ENCODE results near the gene NACC1. TPM values are rescaled to one million over a fixed set of nuclear protein-coding genes. Genes with fewer than 3 reads are reported as not detected.
A peak's percentile ranks its signal among the peaks of the same experiment; 100 is the strongest.

Gene NACC1
- total RNA-seq (2021) (212 to 237 TPM (median 213 TPM) in 3 replicates), Bru-seq, nascent RNA (percentile 80 among the genes with signal in this experiment)
- long read RNA-seq, experiment 1, full-length matches to known transcripts: 68 of 137 reads
- long read RNA-seq, experiment 1, partial matches to known transcripts: 24 of 137 reads
- long read RNA-seq, experiment 1, other reads (novel, unspliced or antisense): 45 of 137 reads
- long read RNA-seq, experiment 2, full-length matches to known transcripts: 44 of 214 reads
- long read RNA-seq, experiment 2, partial matches to known transcripts: 157 of 214 reads
- long read RNA-seq, experiment 2, other reads (novel, unspliced or antisense): 13 of 214 reads
- long read RNA-seq, experiment 3: 0 reads

DNA sequence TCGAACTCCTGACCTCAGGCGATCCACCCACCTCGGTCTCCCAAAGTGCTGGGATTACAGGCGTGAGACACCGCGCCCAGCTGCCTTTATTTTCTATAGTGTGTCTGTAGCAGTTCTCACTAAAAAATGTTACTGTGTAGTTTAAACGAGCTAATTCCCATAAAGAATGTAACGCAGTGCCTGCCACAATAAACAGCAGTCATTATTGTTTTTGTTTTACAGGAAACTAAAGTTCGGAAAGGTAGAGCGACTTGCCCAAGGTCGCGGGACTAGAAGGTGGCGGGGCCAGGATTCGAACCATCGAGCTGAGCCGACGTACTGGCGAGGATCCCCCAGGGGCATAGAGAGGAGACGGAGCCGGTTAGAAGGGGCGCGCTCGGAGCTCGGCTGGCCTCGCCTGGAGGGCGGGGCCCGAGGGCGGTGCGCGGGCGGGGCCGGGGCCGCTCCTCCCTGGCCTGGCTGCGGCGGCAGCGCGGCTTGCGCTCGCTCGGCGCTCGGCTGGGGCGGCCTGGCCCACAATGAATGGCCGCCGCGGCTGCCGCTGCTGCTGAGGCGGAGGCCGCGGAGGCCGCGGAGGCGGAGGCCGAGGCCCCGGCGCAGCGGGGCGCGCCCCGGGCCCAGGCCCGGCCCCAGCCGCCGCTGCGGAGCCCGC, at the start of gene NACC1:
Gene NACC1, plus strand, starts transcription at position 493 of the 652 bp plus-strand sequence. CDS start 16,944 bp downstream, outside the sequence.
- peak within 1 kb of the TSS; percentile 98 for H3K27ac Mint-ChIP-seq
- no peaks in the 10 kb centered on the region for H3K9me3 Mint-ChIP-seq
- peaks cover 11% of the 10 kb centered on the region; the same call in 1 of the 2 replicates for H3K36me3 Mint-ChIP-seq
- CTCF ChIA-PET: interaction anchor here (0.5 to 3.7 kb wide), 12 partner anchors 13 to 152 kb away, joined by 3 to 16 read pairs (median 6); partner anchors contain the start of genes IER2 and STX10
- TF ChIP-seq JUN (CRISPR knock-in tag; IDR thresholded peaks at IDR 0.05) (no peak), CREM (CRISPR knock-in tag; IDR thresholded peaks at IDR 0.05) (no peak), USF2 (CRISPR knock-in tag; IDR thresholded peaks at IDR 0.05) (peak; percentile 58; the same call in 1 of the 2 replicates), OVOL2 (CRISPR knock-in tag; IDR thresholded peaks at IDR 0.05; ENCODE audit: borderline replicate concordance) (no peak), MAX (CRISPR knock-in tag; IDR thresholded peaks at IDR 0.05) (no peak), TP53 (CRISPR knock-in tag; IDR thresholded peaks at IDR 0.05) (no peak), ZNF423 (CRISPR knock-in tag; IDR thresholded peaks at IDR 0.05) (no peak), NFE2L1 (CRISPR knock-in tag; IDR thresholded peaks at IDR 0.05) (no peak), GTF2I (CRISPR knock-in tag; conservative IDR thresholded peaks at IDR 0.05) (no peak), FOXK1 (CRISPR knock-in tag; IDR thresholded peaks at IDR 0.05) (peak; percentile 7; the same call in 1 of the 2 replicates), ZNF121 (CRISPR knock-in tag; IDR thresholded peaks at IDR 0.05) (peak; percentile 59; the same call in 1 of the 2 replicates), ZNF219 (CRISPR knock-in tag; IDR thresholded peaks at IDR 0.05; ENCODE audit: borderline replicate concordance) (no peak), ZNF416 (CRISPR knock-in tag; IDR thresholded peaks at IDR 0.05) (no peak), TCF7 (CRISPR knock-in tag; IDR thresholded peaks at IDR 0.05; ENCODE audit: low read depth) (0 out of 2 replicates have a peak, but pooled peaks have one; percentile 58), SP1 (CRISPR knock-in tag; conservative IDR thresholded peaks at IDR 0.05) (peak; percentile 93)
- TF ChIP-seq, protein P1, sequence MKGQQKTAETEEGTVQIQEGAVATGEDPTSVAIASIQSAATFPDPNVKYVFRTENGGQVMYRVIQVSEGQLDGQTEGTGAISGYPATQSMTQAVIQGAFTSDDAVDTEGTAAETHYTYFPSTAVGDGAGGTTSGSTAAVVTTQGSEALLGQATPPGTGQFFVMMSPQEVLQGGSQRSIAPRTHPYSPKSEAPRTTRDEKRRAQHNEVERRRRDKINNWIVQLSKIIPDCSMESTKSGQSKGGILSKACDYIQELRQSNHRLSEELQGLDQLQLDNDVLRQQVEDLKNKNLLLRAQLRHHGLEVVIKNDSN (CRISPR knock-in tag; IDR thresholded peaks at IDR 0.05): no peak
- TF ChIP-seq, protein P2, sequence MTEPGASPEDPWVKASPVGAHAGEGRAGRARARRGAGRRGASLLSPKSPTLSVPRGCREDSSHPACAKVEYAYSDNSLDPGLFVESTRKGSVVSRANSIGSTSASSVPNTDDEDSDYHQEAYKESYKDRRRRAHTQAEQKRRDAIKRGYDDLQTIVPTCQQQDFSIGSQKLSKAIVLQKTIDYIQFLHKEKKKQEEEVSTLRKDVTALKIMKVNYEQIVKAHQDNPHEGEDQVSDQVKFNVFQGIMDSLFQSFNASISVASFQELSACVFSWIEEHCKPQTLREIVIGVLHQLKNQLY (CRISPR knock-in tag; IDR thresholded peaks at IDR 0.05): no peak
- peaks cover 52% of the 10 kb centered on the region for H3K4me1 Mint-ChIP-seq
- POLR2A ChIA-PET: interaction anchor here (0.5 to 3.3 kb wide), 11 partner anchors 9 to 227 kb away, joined by 3 to 30 read pairs (median 5); partner anchors contain the start of genes GCDH, IER2 and STX10
- peak; percentile 68 for ATAC-seq
- no peaks in the 10 kb centered on the region; the same call in 1 of the 2 replicates for H3K27me3 Mint-ChIP-seq (ENCODE audit: low read depth)
- H3K4me3 Mint-ChIP-seq: peak within 1 kb of the TSS; percentile 96
- DNase-seq (ENCODE audit: low spot score): peak; percentile 93

GRCh38 chr19:13069415-13070359, 48.4 kb upstream of the NACC1 start:
- ChIA-PET CTCF (interaction anchor here (0.7 to 20.5 kb wide), 13 partner anchors 8 to 104 kb away, joined by 3 to 294 read pairs (median 4); no protein-coding TSS in a partner anchor), POLR2A (interaction anchor here (0.6 kb wide), 1 partner anchor 175 kb away, joined by 3 read pairs; no protein-coding TSS in a partner anchor)
- no peaks in the 10 kb centered on the region for H3K4me1 Mint-ChIP-seq
- H3K9me3 Mint-ChIP-seq: no peaks in the 10 kb centered on the region
- H3K27ac Mint-ChIP-seq: no peak overlapping the region
- DNase-seq (ENCODE audit: low spot score) (no peak), ATAC-seq (peak; percentile 34)
- peaks cover 6% of the 10 kb centered on the region for H3K27me3 Mint-ChIP-seq (ENCODE audit: low read depth)
- no peak overlapping the region for H3K4me3 Mint-ChIP-seq
- no peaks in the 10 kb centered on the region for H3K36me3 Mint-ChIP-seq
- TF ChIP-seq, protein P3, sequence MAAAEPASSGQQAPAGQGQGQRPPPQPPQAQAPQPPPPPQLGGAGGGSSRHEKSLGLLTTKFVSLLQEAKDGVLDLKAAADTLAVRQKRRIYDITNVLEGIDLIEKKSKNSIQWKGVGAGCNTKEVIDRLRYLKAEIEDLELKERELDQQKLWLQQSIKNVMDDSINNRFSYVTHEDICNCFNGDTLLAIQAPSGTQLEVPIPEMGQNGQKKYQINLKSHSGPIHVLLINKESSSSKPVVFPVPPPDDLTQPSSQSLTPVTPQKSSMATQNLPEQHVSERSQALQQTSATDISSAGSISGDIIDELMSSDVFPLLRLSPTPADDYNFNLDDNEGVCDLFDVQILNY (CRISPR knock-in tag; IDR thresholded peaks at IDR 0.05): no peak
- TF ChIP-seq ZBTB21 (CRISPR knock-in tag; IDR thresholded peaks at IDR 0.05; ENCODE audit: borderline replicate concordance) (no peak), RELA (CRISPR knock-in tag; IDR thresholded peaks at IDR 0.05; ENCODE audit: borderline replicate concordance) (no peak), NR2C2 (CRISPR knock-in tag; IDR thresholded peaks at IDR 0.05) (no peak), NR3C1 (CRISPR knock-in tag; conservative IDR thresholded peaks at IDR 0.05; ENCODE audit: low read depth) (no peak), NFATC4 (CRISPR knock-in tag; IDR thresholded peaks at IDR 0.05) (no peak), CTCF (IDR thresholded peaks at IDR 0.05) (no peak), SOX15 (CRISPR knock-in tag; IDR thresholded peaks at IDR 0.05) (no peak), PRRX2 (CRISPR knock-in tag; IDR thresholded peaks at IDR 0.05) (no peak)
- TF ChIP-seq, protein P1 (CRISPR knock-in tag; IDR thresholded peaks at IDR 0.05): no peak
